Esophagus squamous epithelium (tissue), 4 donors: ENCODE results near the gene ENHO.

Experiments
- CTCF ChIP-seq, 6 experiments: fragments of 450-650 bp in 4 of 6; fragments of 200-600 bp in 2 of 6; sonication (generic) in 2 of 6; IDR thresholded peaks; one replicate each; pipeline ENCODE4 v1.5.1; 2016 to 2019; ENCODE audit warnings: antibody characterized with exemption in 6 of 6, mild to moderate bottlenecking in 4 of 6, moderate library complexity in 4 of 6
- POLR2A ChIP-seq, 4 donors: fragments of 450-650 bp; IDR thresholded peaks; one replicate each; pipeline ENCODE4 v1.6.1; 2017; ENCODE audit warnings: antibody characterized with exemption in 4 of 4, mild to moderate bottlenecking in 4 of 4, moderate library complexity in 3 of 4

- TF ChIP-seq CTCF (IDR thresholded peaks at IDR 0.05) (no peak), POLR2A (IDR thresholded peaks at IDR 0.05) (no peak)
These were observed 32.4 kb downstream of the ENHO start for GRCh38 chr9:34490360-34490759.
